A549 (cell line): ENCODE measurements around the gene SUFU.

Experiments used
- CBX2 ChIP-seq: fragments of 200-600 bp; sonication (generic); IDR thresholded peaks from 2 replicates; pipeline ENCODE4 v1.6.1; 2016; ENCODE audit warnings: low read depth, mild to moderate bottlenecking, borderline replicate concordance
- EP300 ChIP-seq, 2 experiments: fragments of >200 bp; sonication (Bioruptor Twin); formaldehyde crosslinking; IDR thresholded peaks; 2 replicates in 1 of 2; 3 replicates in 1 of 2; pipeline ENCODE4 v1.6.1; 2016 to 2017
- KDM5A ChIP-seq: fragments of 200-600 bp; sonication (generic); IDR thresholded peaks from 2 replicates; pipeline ENCODE4 v1.6.1; 2016; ENCODE audit warnings: antibody characterized with exemption, mild to moderate bottlenecking
- MAFK ChIP-seq: fragments of 450-650 bp; IDR thresholded peaks from 2 replicates; pipeline ENCODE4 v1.6.1; 2014; ENCODE audit not compliant: partially characterized antibody
- NR3C1 ChIP-seq: fragments of >200 bp; sonication (Bioruptor Twin); formaldehyde crosslinking; IDR thresholded peaks from 3 replicates; pipeline ENCODE4 v1.6.1; 2017
- POLR2A ChIP-seq: IDR thresholded peaks from 2 replicates; pipeline ENCODE4 v1.6.1; 2012; ENCODE audit warnings: mild to moderate bottlenecking, low read length
- POLR2AphosphoS2 ChIP-seq: conservative IDR thresholded peaks from 2 replicates; pipeline ENCODE4 v1.6.1; 2012; ENCODE audit warnings: low read length, improper control_type of control experiment, inconsistent platforms
- RAD21 ChIP-seq, 2 experiments: fragments of >200 bp in 1 of 2; sonication (Bioruptor Twin) in 1 of 2; formaldehyde crosslinking in 1 of 2; IDR thresholded peaks in 1 of 2; conservative IDR thresholded peaks in 1 of 2; 2 replicates in 1 of 2; 3 replicates in 1 of 2; pipeline ENCODE4 v1.6.1; 2012 to 2018; ENCODE audit warnings: inconsistent platforms in 1 of 2
- TP53 ChIP-seq: fragments of 250-450 bp; sonication (Bioruptor Pico); IDR thresholded peaks from 2 replicates; pipeline ENCODE4 v1.5.0; 2021; ENCODE audit warnings: mild to moderate bottlenecking, moderate library complexity
- TF ChIP-seq, protein P1 (sequence below): fragments of >200 bp; sonication (Bioruptor Twin); formaldehyde crosslinking; IDR thresholded peaks from 3 replicates; pipeline ENCODE4 v1.5.1; 2016
- TF ChIP-seq, protein P2 (sequence below): IDR thresholded peaks from 2 replicates; pipeline ENCODE4 v1.6.1; 2012; ENCODE audit warnings: low read depth, borderline replicate concordance
- TF ChIP-seq, protein P3 (sequence below): fragments of 450-650 bp; IDR thresholded peaks from 2 replicates; pipeline ENCODE4 v1.6.1; 2014; ENCODE audit warnings: antibody characterized with exemption
- TF ChIP-seq, protein P4 (sequence below): IDR thresholded peaks from 2 replicates; pipeline ENCODE4 v1.6.1; 2012
- TF ChIP-seq, protein P5 (sequence below): fragments of 200-600 bp; sonication (generic); IDR thresholded peaks from 2 replicates; pipeline ENCODE4 v1.6.1; 2016; ENCODE audit warnings: antibody characterized with exemption, mild to moderate bottlenecking, moderate library complexity

DNA sequence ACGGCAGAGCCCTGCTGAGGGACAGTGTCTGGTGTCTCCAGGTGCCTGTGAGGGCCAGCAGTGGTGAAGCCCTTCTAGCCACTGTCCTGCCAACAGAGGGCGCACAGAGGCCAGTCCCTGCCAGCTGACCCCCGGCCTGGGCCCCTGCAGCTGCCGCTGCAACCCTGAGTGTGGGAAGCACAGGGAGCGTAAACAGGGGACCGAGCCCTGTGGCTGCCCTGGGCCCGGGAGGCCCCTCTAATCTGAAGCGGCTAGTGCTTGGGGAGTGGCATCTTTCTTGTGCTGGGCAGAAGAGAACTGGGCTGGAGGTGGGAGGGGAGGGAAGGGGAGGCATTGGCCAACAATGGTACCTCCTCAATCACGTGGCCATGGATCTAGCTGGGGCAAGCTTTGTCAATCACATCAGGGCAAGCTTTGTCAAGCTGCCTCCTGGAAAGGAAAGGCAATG is 175.1 kb downstream of the SUFU start:
- TF ChIP-seq, protein P1, sequence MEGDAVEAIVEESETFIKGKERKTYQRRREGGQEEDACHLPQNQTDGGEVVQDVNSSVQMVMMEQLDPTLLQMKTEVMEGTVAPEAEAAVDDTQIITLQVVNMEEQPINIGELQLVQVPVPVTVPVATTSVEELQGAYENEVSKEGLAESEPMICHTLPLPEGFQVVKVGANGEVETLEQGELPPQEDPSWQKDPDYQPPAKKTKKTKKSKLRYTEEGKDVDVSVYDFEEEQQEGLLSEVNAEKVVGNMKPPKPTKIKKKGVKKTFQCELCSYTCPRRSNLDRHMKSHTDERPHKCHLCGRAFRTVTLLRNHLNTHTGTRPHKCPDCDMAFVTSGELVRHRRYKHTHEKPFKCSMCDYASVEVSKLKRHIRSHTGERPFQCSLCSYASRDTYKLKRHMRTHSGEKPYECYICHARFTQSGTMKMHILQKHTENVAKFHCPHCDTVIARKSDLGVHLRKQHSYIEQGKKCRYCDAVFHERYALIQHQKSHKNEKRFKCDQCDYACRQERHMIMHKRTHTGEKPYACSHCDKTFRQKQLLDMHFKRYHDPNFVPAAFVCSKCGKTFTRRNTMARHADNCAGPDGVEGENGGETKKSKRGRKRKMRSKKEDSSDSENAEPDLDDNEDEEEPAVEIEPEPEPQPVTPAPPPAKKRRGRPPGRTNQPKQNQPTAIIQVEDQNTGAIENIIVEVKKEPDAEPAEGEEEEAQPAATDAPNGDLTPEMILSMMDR, result peak; percentile 80
- TF ChIP-seq, protein P2, sequence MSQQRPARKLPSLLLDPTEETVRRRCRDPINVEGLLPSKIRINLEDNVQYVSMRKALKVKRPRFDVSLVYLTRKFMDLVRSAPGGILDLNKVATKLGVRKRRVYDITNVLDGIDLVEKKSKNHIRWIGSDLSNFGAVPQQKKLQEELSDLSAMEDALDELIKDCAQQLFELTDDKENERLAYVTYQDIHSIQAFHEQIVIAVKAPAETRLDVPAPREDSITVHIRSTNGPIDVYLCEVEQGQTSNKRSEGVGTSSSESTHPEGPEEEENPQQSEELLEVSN, result no peak
- TF ChIP-seq POLR2A, result no peak
- no peak for TF ChIP-seq POLR2AphosphoS2
- no peak for TF ChIP-seq KDM5A
- TF ChIP-seq, protein P3, sequence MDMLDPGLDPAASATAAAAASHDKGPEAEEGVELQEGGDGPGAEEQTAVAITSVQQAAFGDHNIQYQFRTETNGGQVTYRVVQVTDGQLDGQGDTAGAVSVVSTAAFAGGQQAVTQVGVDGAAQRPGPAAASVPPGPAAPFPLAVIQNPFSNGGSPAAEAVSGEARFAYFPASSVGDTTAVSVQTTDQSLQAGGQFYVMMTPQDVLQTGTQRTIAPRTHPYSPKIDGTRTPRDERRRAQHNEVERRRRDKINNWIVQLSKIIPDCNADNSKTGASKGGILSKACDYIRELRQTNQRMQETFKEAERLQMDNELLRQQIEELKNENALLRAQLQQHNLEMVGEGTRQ, result peak; percentile 47; the same call in 1 of the 2 replicates
- TF ChIP-seq RAD21 (conservative IDR thresholded peaks at IDR 0.05 in 1 of 2, IDR thresholded peaks at IDR 0.05 in 1 of 2), result peak; percentile 65 to 68
- TF ChIP-seq NR3C1, result no peak
- no peak for TF ChIP-seq CBX2
- TF ChIP-seq, protein P4, sequence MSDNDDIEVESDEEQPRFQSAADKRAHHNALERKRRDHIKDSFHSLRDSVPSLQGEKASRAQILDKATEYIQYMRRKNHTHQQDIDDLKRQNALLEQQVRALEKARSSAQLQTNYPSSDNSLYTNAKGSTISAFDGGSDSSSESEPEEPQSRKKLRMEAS, result no peak
- no peak for TF ChIP-seq TP53
- TF ChIP-seq MAFK, result no peak
- TF ChIP-seq, protein P5, sequence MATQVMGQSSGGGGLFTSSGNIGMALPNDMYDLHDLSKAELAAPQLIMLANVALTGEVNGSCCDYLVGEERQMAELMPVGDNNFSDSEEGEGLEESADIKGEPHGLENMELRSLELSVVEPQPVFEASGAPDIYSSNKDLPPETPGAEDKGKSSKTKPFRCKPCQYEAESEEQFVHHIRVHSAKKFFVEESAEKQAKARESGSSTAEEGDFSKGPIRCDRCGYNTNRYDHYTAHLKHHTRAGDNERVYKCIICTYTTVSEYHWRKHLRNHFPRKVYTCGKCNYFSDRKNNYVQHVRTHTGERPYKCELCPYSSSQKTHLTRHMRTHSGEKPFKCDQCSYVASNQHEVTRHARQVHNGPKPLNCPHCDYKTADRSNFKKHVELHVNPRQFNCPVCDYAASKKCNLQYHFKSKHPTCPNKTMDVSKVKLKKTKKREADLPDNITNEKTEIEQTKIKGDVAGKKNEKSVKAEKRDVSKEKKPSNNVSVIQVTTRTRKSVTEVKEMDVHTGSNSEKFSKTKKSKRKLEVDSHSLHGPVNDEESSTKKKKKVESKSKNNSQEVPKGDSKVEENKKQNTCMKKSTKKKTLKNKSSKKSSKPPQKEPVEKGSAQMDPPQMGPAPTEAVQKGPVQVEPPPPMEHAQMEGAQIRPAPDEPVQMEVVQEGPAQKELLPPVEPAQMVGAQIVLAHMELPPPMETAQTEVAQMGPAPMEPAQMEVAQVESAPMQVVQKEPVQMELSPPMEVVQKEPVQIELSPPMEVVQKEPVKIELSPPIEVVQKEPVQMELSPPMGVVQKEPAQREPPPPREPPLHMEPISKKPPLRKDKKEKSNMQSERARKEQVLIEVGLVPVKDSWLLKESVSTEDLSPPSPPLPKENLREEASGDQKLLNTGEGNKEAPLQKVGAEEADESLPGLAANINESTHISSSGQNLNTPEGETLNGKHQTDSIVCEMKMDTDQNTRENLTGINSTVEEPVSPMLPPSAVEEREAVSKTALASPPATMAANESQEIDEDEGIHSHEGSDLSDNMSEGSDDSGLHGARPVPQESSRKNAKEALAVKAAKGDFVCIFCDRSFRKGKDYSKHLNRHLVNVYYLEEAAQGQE, result no peak
- no peak for TF ChIP-seq EP300 (IDR thresholded peaks at IDR 0.05)
